Measurements from ENCODE around the gene PTPRS.
"Not testable (repeated sequence)": the region's sequence is repeated elsewhere in the genome, so short reads cannot be mapped to it uniquely, and the experiment has no call there.

PTPRS gene

GRCh38 chr19:5340637-5341447 is at the start of gene PTPRS:
TSS of gene PTPRS (minus strand) at chr19:5340812. CDS start at chr19:5286140, 54,672 bp downstream.
- peak; percentile 90 for DNase-seq

GRCh38 chr19:5389353-5389752 is 48.7 kb upstream of the PTPRS start:
- no peak for DNase-seq

GRCh38 chr19:5387472-5387871 is 46.9 kb upstream of the PTPRS start:
- no peak for DNase-seq

- no peak for DNase-seq
Measured at GRCh38 chr19:5386841-5387240, 46.2 kb upstream of the PTPRS start.

GRCh38 chr19:5381197-5381596 is 40.6 kb upstream of the PTPRS start:
- not testable (repeated sequence) for DNase-seq

- no peak for DNase-seq
Measured at GRCh38 chr19:5380215-5380919, 39.8 kb upstream of the PTPRS start.

- DNase-seq: no peak
Measured at GRCh38 chr19:5376928-5377327, 36.3 kb upstream of the PTPRS start.

- no peak for DNase-seq
Measured at GRCh38 chr19:5372572-5373200, 32.1 kb upstream of the PTPRS start.

GRCh38 chr19:5369962-5370367 is 29.4 kb upstream of the PTPRS start:
- DNase-seq: peak; percentile 87

GRCh38 chr19:5369304-5369703 is 28.7 kb upstream of the PTPRS start:
- DNase-seq: no peak

- no peak for DNase-seq
Measured at GRCh38 chr19:5367530-5368133, 27.0 kb upstream of the PTPRS start.

- no peak for DNase-seq
Measured at GRCh38 chr19:5365905-5366304, 25.3 kb upstream of the PTPRS start.

- no peak for DNase-seq
Measured at GRCh38 chr19:5364674-5365073, 24.1 kb upstream of the PTPRS start.

GRCh38 chr19:5361839-5362238 is 21.2 kb upstream of the PTPRS start:
- not testable (repeated sequence) for DNase-seq

GRCh38 chr19:5361407-5361806 is 20.8 kb upstream of the PTPRS start:
- DNase-seq: no peak

GRCh38 chr19:5360003-5360780 is 19.6 kb upstream of the PTPRS start:
- no peak for DNase-seq

- no peak for DNase-seq
Measured at GRCh38 chr19:5358173-5358800, 17.7 kb upstream of the PTPRS start.

GRCh38 chr19:5357584-5357983 is 17.0 kb upstream of the PTPRS start:
- no peak for DNase-seq

GRCh38 chr19:5356918-5357317 is 16.3 kb upstream of the PTPRS start:
- no peak for DNase-seq

GRCh38 chr19:5356428-5356827 is 15.8 kb upstream of the PTPRS start:
- DNase-seq: no peak

GRCh38 chr19:5355693-5356092 is 15.1 kb upstream of the PTPRS start:
- no peak for DNase-seq

GRCh38 chr19:5355076-5355475 is 14.5 kb upstream of the PTPRS start:
- no peak for DNase-seq
